Right atrium auricular region (tissue), 2 donors: ENCODE results near the gene INSL3. TPM values are rescaled to one million over a fixed set of nuclear protein-coding genes. Genes with fewer than 3 reads are reported as not detected.

ENCODE experiments used
- DNase-seq: peaks from one replicate; pipeline ENCODE4 v3.0.0-alpha.2; 2019; ENCODE audit warnings: low spot score
- H3K27ac ChIP-seq, 2 donors: fragments of 200-600 bp; sonication (generic); 1 replicate in 1 of 2; 2 replicates in 1 of 2; pipeline ENCODE4 v1.5.1; 2016 to 2019
- H3K27me3 ChIP-seq, 2 donors: fragments of 200-600 bp; sonication (generic); one replicate each; pipeline versions ENCODE4 v1.5.1 to v1.6.0; 2017 to 2019
- H3K36me3 ChIP-seq: fragments of 200-600 bp; sonication (generic); one replicate; pipeline ENCODE4 v1.5.1; 2016
- H3K4me1 ChIP-seq, 2 donors: fragments of 200-600 bp; sonication (generic); one replicate each; pipeline versions ENCODE4 v1.5.1 to v1.6.0; 2017 to 2019
- H3K4me3 ChIP-seq, 2 donors: fragments of 200-600 bp; sonication (generic); 1 replicate in 1 of 2; 2 replicates in 1 of 2; pipeline ENCODE4 v1.5.1; 2017 to 2019; ENCODE audit warnings: mild to moderate bottlenecking in 1 of 2, moderate library complexity in 1 of 2
- H3K9me3 ChIP-seq, 2 donors: fragments of 200-600 bp; sonication (generic); one replicate each; pipeline ENCODE4 v1.5.1; 2019
- total RNA-seq, 2 donors: library from RNA; depleted of rRNA; stranded (reverse); fragments of >200 nt; gene quantifications; one replicate each; pipeline ENCODE4 v1.1.0, GENCODE V29; 2016
- TF ChIP-seq, protein P1 (sequence below), 2 donors: fragments of 200-600 bp; sonication (generic); IDR thresholded peaks; one replicate each; pipeline ENCODE4 v1.5.1; 2019; ENCODE audit warnings: antibody characterized with exemption in 2 of 2

Gene INSL3
- total RNA-seq, 2 donors from 2014 or later = not detected

DNA sequence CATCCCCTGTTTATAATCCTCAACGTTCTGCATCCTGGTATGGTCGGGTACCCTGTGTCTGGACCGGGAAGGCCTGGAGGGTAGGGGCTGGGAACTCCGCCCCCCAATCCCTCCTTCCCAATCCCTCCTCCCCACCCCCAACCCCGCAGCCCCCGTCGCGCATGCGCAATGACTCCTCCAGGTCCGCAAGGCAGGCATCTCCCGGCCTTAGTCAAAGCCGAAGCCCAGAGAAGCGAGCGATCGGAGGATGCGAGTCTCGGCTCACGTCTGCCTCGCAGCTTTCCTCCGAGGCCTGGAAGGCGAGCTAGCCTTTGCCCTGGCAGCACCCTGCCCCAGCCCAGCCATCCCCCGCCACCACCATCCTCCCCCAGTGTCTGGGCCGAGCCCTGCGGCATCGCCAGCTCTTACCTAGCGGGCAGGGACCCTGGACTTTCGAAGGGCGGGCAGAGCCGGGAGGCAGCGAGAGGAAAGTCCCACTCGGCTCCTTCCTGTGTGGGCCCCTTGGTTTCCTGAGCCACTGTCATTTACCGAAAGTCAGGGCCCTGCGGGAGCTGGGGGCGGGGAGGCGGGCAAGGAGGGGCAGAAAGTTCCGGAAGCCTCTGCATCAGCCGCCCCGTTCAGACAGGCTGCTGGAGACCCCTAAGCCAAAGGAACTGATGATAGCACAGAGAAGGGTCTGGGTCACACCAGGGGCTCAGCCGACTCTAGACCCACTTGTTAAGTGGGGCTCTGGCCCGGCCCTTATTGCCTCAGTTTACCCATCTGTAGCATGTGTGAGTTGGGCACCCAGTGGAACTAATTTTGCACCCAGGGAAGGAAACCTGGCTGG is 26.4 kb upstream of the INSL3 start, which contains the start of gene JAK3:
JAK3 (minus strand) TSS at position 445 of the 829 bp plus-strand sequence. CDS start 3,565 bp downstream, outside the sequence.
- Histone ChIP-seq H3K4me3 (peak within 1 kb of the TSS; percentile 19 to 48), H3K4me1 (peaks cover 0 to 10% of the 10 kb centered on the region in 2 donors), H3K27me3 (no peaks in the 10 kb centered on the region), H3K9me3 (no peaks in the 10 kb centered on the region), H3K36me3 (no peaks in the 10 kb centered on the region), H3K27ac (peak within 1 kb of the TSS; percentile 30 to 76)
- TF ChIP-seq, protein P1, sequence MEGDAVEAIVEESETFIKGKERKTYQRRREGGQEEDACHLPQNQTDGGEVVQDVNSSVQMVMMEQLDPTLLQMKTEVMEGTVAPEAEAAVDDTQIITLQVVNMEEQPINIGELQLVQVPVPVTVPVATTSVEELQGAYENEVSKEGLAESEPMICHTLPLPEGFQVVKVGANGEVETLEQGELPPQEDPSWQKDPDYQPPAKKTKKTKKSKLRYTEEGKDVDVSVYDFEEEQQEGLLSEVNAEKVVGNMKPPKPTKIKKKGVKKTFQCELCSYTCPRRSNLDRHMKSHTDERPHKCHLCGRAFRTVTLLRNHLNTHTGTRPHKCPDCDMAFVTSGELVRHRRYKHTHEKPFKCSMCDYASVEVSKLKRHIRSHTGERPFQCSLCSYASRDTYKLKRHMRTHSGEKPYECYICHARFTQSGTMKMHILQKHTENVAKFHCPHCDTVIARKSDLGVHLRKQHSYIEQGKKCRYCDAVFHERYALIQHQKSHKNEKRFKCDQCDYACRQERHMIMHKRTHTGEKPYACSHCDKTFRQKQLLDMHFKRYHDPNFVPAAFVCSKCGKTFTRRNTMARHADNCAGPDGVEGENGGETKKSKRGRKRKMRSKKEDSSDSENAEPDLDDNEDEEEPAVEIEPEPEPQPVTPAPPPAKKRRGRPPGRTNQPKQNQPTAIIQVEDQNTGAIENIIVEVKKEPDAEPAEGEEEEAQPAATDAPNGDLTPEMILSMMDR (IDR thresholded peaks at IDR 0.05) = no peak
- DNase-seq = no peak

DNA sequence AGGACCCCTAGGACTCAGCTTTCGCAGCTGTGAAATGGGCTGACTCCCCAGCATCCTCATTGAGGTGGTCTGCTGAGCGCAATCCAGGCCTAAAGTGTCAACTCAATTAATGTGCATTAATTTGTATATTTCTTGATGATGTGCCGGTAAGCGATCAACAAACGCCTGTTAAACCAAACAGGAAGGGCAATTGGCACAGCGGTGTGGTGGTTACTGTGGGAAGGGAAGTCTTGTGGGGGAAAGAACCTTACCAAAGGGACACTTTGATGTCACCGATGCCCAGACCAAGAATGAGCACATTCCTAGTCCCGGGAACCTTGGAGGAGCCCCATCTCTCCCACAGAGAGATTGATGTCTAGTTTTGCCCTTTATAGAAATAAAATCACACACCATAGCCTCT is 24.8 kb upstream of the INSL3 start:
- Histone ChIP-seq H3K27ac (no peak overlapping the region), H3K9me3 (no peaks in the 10 kb centered on the region), H3K36me3 (no peaks in the 10 kb centered on the region), H3K4me1 (peaks cover 0 to 24% of the 10 kb centered on the region in 2 donors), H3K4me3 (no peak overlapping the region), H3K27me3 (no peaks in the 10 kb centered on the region)
- no peak for DNase-seq
- TF ChIP-seq, protein P1 (IDR thresholded peaks at IDR 0.05) = no peak

DNA sequence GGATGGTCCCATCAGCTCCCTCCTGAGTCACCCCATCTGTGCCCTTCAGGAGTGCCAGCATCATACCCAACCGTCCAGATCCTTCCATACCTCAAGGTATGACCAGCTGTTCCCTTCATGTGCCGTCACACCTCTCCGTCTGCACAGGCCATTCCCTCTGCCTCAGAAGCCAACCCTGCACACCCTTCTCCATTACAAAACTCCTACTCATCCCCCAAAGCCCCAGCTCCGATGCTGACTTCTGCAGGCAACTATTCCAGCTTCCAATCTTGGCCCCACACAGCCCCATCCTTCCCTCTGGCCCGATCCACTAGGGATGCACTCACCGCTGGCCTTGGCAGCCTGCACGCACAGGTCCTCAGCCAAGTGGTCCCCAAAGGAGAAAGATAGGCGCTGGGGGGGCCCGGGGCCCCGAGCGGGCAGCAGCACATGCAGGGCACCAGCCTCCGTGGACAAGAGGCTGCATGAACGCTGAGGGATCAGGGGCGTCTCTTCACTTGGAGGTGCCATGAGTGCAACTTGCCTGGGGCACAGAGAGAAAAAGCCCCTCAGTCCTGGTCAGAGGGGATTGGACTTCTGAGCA is 22.7 kb upstream of the INSL3 start:
- Histone ChIP-seq H3K27ac (no peak overlapping the region), H3K36me3 (no peaks in the 10 kb centered on the region), H3K27me3 (no peaks in the 10 kb centered on the region), H3K9me3 (no peaks in the 10 kb centered on the region), H3K4me3 (no peak overlapping the region), H3K4me1 (peaks cover 0 to 26% of the 10 kb centered on the region in 2 donors)
- TF ChIP-seq, protein P1 (IDR thresholded peaks at IDR 0.05) = no peak
- no peak for DNase-seq

DNA sequence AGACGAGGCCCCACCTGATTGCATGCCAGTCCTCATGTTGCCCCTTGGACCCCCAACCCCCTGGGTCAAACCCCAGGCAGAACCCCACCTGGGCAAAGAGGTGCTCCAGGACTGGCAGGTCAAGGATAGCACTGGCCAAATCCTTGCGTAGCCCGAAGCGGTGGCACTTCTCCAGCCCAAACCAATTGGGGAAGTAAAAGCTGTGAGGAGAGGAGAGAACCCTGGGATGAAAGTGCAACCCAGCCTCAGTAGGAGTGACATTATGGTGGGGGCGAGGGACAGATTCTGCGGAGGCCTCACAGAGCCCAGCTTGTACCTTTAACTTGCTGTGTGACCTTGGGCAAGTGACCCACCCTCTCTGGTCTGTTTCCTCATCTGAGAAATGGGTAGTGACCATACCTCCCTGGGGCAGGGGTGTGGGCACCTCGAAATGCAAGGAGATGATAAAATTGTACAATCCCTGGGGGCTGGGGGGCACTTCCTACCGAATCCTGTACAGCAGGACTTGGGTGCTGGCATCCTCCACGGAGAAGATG is 22.0 kb upstream of the INSL3 start:
- Histone ChIP-seq H3K36me3 (no peaks in the 10 kb centered on the region), H3K4me3 (no peak overlapping the region), H3K4me1 (peaks cover 0 to 26% of the 10 kb centered on the region in 2 donors), H3K27ac (no peak overlapping the region), H3K27me3 (no peaks in the 10 kb centered on the region), H3K9me3 (no peaks in the 10 kb centered on the region)
- DNase-seq = no peak
- TF ChIP-seq, protein P1 (IDR thresholded peaks at IDR 0.05) = no peak

DNA sequence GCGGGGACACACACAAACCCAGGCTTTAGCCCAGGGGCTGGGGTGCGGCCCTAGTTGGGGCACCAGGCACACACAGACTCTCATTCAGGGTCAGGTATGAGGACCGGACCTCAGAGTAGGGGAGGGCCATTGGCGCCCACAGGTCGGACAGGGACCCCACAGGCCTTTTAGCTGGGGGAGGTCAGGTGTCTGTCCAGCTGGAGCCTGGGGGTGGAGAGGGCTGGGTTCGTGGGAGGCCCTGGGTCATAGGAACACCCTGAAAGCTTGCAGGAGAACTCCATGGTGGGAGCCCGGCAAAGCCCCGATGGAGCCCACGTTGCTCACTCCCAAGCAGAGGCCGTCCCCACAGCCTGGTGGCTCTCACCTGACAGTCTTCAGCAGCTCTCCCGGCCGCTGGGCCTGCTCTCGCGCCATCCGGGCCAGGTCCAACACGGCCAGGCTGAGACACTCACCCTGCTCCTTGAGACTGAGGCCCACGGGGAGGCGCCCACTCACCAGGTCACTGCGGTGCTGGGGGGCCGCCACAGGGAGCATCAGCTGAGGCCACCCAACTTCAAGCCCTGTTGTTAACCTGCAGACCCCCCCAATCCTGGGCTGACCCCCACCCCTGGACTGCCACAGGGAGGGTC is 21.5 kb upstream of the INSL3 start:
- no peaks in the 10 kb centered on the region for H3K27me3 ChIP-seq
- no peak overlapping the region for H3K27ac ChIP-seq
- H3K4me3 ChIP-seq = peak overlapping the region in 1 of 2 donors; percentile 27
- TF ChIP-seq, protein P1 (IDR thresholded peaks at IDR 0.05) = no peak
- peaks cover 0 to 22% of the 10 kb centered on the region in 2 donors for H3K4me1 ChIP-seq
- no peaks in the 10 kb centered on the region for H3K9me3 ChIP-seq
- H3K36me3 ChIP-seq = no peaks in the 10 kb centered on the region
- no peak for DNase-seq
